ENCODE measurements around the gene UMOD.
"Not testable (repeated sequence)": the region's sequence is repeated elsewhere in the genome, so short reads cannot be mapped to it uniquely, and the experiment has no call there.

The UMOD gene

DNA sequence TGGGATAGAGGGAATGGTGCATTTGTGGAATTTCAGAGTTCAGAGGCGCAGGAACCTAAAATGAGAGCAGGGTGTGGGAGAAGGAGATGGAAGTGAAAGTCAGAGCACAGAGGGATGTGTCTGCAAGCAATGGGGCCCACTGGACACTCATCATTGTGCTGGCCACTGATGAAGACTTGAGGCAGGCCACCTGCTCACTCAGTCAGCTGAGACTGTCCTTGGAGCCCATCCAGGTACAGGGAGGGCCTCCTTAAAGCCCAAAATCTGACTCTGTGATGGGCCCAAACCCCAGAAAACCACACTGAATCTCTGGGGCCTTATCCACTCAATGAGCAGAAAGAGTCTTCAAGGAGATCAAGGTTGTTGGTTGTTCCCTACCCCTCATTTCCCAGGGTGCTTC is 30.8 kb downstream of the UMOD start:
- DNase-seq (ENCODE audit: low read depth in 2 of 2): no peak

DNA sequence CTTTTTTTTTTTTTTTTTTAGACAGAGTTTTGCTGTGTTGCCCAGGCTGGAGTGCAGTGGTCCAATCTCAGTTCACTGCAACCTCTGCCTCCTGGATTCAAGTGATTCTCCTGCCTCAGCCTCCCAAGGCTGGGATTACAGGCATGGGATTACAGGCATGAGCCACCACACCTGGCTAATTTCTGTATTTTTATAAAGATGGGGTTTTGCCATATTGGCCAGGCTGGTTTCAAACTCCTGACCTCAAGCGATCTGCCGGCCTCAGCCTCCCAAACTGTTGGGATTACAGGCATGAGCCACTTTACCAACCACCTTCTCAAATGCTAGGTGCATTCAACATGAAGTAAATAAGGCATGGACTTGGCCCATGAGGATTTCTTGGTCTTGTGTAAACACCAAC is 31.5 kb downstream of the UMOD start:
- DNase-seq (ENCODE audit: low read depth in 2 of 2): not testable (repeated sequence)

DNA sequence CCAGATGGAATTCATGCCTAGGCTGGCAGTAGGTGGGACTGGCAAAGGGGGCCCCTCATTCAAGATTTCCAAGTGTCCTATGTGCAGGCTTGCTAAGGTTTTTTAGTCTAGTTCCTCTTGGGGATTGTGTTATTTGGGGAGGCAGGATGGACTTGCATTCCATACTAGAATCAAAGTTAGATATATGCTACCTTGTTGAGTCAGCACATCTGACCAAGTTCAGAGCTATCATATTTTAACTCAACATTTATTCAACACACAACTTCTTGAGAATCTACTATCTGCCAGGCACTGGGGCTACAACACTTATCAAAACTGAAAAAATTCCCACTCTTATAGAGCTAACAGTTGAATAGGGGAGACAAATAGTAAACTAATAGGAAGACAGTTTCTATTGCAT is 31.9 kb downstream of the UMOD start:
- DNase-seq (ENCODE audit: low read depth in 2 of 2): no peak

DNA sequence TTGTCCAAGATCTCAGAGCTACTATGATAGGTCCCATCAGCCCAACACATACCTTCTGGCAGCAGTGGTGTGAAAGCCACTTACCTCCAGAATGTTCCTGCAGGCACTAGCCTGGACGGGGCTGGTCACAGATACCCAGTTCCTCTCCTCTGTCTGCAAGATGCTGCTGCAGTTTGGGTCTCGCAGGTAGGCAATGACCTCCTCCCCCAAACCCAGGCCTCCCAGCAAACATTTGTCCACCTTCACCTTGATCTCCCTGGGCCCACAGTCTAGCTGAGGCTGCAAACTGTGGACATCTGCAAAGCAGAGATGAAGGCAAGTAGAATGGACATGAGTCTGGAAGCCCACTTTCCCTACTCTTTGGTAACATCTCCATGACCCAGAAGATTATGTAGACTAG is 32.3 kb downstream of the UMOD start:
- DNase-seq (ENCODE audit: low read depth in 2 of 2): no peak

DNA sequence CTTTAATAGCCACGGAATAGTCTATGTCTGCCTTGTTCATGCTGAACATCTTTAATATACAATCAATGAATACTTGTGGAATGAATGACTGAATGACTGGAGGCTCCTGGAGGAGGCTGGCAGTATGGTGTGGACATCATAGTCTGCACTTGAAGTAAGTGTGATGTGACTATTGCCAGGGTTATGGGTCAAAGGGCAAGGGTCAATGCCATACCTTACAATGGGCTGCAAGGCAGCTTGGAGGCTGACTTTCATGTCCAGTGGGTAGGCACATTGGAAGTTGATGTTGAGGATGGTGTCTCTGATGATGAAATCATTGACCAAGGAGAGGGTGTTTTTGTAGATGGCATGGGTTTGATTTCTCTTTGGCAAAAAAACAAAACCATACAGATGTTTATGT is 33.1 kb downstream of the UMOD start:
- DNase-seq (ENCODE audit: low read depth in 2 of 2): no peak

- DNase-seq (ENCODE audit: low read depth in 2 of 2): no peak
These were observed 34.1 kb downstream of the UMOD start for GRCh38 chr16:20318437-20318836.

GRCh38 chr16:20318006-20318405 is 34.5 kb downstream of the UMOD start:
- DNase-seq (ENCODE audit: low read depth in 2 of 2): no peak

DNA sequence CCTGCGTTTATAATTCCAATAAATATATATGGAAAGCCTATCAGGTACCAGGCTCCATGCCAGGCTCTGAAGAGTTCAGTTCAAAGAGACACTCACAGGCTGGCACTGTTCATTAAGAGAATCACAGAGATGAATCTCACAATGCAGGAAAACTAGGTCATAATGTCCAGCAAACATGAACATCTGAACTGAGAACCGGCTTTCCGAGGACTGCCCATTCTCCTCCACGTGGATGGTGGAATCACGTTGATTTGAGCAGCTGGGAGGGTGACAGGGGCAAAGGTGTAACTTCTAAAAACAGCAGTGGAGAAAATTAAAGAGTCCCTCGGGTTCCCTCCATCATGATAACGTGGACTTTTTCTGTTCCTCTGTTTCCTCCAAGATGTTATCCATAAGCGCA is 35.4 kb downstream of the UMOD start:
- DNase-seq (ENCODE audit: low read depth in 2 of 2): no peak

DNA sequence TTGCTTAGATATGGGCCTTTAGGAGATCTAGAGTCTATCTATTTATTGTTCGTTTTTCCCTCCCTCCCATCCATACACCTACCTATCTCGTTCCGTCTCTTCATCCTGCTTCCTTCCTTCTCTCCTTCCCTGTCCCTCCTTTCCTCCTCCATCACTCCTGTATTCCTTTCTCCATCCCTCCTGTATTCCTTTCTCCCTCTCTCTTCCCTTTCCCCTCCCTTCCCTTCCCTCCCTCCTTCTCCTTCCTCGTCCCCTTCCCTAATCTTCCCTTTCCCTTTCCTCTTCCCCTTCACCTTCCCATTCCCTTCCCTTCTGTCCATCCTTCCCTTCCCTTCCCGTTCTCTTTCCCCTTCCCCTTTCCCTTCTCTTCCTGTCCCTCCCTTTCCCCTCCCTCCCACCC is 35.8 kb downstream of the UMOD start:
- no peak for DNase-seq (ENCODE audit: low read depth in 2 of 2)

GRCh38 chr16:20315764-20316163 is 36.8 kb downstream of the UMOD start:
- DNase-seq (ENCODE audit: low read depth in 2 of 2): no peak

- no peak for DNase-seq (ENCODE audit: low read depth in 2 of 2)
These were observed 37.9 kb downstream of the UMOD start for GRCh38 chr16:20314575-20314974.

DNA sequence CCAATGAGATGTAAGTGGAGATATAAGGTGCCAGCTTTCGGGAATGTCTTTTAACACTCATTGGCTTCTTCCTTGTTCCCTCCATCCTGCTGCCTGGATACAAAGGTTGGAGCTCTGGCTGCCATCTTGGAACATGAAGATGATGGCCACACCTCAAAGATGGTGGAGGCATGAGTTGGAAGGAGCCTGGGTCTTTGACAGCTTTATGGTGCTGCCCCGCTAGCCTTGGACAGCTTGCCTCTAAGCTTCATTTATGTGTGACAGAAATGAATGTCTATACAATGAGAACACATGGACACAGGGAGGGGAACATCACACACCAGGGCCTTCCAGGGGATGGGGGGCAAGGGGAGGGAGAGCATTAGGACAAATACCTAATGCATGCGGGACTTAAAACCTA is 38.8 kb downstream of the UMOD start:
- DNase-seq (ENCODE audit: low read depth in 2 of 2): no peak

DNA sequence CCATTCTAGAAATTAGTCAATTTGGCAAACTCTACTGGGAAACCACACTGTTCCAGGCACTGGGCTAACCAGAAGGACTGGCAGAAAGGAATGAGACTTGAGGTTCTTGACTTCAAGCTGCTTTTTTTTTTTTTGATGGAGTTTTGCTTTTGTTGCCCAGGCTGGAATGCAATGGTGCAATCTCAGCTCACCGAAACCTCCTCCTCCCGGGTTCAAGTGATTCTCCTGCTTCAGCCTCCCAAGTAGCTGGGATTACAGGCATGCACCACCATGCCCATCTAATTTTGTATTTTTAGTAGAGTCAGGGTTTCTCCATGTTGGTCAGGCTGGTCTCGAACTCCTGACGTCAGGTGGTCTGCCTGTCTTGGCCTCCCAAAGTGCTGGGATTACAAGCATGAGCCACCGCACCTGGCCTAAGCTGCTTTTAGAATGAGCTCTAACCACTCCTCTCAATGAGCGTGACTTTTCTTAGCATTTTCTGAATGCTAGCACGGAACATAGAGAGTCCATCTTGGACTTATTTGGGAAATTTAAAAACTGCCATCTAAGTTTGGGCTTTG is 39.9 kb downstream of the UMOD start:
- DNase-seq (ENCODE audit: low read depth in 2 of 2): not testable (repeated sequence)

- DNase-seq (ENCODE audit: low read depth in 2 of 2): no peak
These were observed 41.0 kb downstream of the UMOD start for GRCh38 chr16:20311548-20311947.

DNA sequence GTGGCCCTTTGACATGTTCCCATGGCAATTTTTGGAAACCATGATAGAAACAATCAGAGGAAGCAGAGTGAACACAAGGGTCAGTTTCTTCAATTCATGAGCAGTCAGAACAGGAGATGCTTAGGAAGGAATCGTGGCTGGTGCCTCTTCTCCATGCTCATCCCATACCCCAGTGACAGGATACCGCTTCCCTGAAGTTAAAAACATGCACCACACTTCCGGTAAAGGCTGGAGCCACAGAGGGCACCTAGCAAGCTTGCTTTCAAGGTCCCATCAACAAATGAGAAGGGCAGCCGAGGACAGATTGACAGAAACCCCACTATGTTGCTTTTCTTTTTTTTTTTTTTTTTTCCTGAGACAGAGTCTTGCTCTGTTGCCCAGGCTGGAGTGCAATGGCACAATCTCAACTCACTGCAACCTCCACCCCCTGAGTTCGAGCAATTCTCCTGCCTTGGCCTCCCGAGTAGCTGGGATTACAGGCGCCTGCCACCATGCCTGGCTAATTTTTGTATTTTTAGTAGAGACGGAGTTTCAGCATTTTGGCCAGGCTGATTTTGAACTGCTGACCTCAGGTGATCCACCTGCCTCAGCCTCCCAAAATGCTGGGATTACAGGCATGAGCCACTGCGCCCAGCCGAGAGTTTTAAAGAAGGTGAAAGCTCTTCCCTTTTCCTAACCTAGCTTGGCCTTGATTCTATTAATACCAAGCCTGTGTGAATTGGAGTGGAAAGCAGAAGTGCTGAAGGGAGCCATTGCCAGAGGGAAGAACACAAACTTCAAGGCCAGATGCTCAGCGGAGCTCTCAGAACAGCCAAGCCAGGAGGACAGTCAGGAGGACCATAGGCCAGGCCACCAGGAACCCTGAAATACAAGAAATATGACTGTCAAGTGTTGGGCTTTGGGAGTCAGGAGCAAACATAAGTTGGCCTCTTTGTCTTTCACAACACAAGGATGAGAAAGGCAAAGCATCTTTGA is 41.8 kb downstream of the UMOD start:
- DNase-seq (ENCODE audit: low read depth in 2 of 2): no peak

DNA sequence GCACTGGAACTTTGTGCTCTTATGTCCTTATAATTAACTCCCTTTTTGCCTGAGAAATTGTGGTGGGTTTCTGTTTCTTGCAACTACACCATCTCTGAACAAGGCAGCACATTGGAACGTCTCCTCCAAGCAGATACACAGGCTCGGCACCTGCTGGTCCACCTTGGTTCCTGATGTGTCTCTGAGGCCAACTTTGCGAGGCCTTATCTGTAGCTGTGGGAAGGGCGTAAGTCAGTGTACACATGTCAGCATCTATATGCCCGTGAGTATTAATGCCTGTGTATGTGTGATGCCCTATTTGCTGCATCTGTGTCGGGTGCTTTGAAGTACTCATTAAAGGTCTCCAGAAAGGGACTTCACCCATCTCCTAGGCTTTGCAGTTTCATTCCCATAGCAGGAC is 42.7 kb downstream of the UMOD start:
- no peak for DNase-seq (ENCODE audit: low read depth in 2 of 2)

DNA sequence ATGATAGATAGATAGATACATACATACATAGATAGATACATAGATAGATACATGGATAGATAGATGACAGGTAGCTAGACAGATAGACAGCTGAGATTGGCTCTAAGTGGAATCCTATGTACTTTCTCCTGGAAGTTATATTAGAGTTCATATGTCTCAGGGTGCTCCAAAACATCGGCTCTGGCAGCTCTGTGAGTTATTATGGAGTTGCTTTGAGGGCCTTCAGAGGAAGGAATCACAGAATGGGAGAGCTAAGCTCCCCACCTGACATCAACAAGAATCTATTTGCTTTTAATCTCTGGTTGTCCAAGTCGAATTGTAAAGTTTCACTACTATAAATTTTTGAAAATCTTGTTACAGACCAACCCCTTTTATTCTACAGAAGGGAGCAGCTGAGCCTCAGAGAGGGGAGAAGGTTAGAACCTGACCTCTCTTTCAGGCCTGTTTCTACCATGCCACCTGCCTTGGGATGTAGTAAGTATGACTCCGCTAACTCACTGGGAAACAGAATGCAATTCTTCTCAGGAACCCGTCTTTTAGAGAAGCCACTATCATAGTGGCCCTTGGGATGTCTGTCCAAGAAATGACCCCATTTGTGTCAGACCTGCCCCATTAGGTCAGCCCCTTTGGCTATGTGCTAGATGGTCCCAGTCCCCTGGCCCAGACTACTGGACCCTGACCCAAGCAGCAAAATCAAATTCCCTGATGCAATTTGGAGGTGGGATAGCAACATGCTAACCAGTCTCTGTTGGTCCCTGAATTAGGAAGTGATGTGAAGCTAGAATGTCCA is 43.5 kb downstream of the UMOD start:
- DNase-seq (ENCODE audit: low read depth in 2 of 2): no peak

- DNase-seq (ENCODE audit: low read depth in 2 of 2): no peak
These were observed 44.2 kb downstream of the UMOD start for GRCh38 chr16:20308266-20308665.

- no peak for DNase-seq (ENCODE audit: low read depth in 2 of 2)
These were observed 44.7 kb downstream of the UMOD start for GRCh38 chr16:20307791-20308190.

- no peak for DNase-seq (ENCODE audit: low read depth in 2 of 2)
These were observed 45.3 kb downstream of the UMOD start for GRCh38 chr16:20307240-20307671.

DNA sequence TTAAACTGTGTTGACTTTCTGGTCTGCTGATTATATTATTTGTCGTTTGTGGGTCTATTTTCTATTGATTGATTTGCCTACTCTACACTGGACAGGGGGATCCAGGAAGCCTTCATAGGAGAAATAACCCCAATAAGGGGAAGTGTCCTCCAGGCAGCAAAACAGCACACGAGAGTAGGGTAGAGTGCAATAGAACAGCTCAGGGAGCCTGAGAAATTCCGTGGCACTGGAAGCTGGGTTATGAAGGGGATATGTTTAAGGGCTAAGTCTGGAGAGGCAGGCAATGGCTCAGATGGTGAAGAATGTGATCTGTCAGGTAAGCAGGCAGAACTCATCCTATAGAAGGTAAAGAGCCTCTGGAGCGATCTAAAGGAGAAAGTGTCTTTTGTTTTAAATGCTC is 46.1 kb downstream of the UMOD start:
- DNase-seq (ENCODE audit: low read depth in 2 of 2): no peak

GRCh38 chr16:20303012-20303411 is 49.5 kb downstream of the UMOD start:
- no peak for DNase-seq (ENCODE audit: low read depth in 2 of 2)

DNA sequence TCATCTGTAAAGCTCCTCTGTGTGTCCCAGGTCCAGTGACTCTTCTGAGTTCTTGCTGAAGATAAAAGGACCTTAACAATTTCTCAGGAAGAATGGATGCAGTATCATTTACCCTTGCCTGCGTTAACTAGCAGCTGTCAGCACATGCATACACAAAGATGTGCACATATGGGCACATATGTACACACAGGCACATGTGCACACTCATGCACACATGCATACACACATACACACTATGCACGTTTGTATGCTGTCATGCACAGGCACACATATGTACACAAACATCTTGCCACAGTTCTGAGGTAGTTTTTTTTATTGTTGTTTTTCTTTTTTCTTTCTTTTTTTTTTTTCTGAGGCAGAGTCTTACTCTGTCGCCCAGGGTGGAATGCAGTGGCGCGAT is 50.1 kb downstream of the UMOD start:
- DNase-seq (ENCODE audit: low read depth in 2 of 2): no peak

All from stimulated activated CD4-positive, alpha-beta T cell treated with anti-CD3 and anti-CD28 coated beads, Interleukin-4, amount 100 ng/mL, for 48 hours (primary cell).